Progenitor cell of endocrine pancreas (in vitro differentiated cells): Measurements from ENCODE around the gene RNF125. TPM values are rescaled to one million over a fixed set of nuclear protein-coding genes. Genes with fewer than 3 reads are reported as not detected.
A peak's percentile ranks its signal among the peaks of the same experiment; 100 is the strongest.

Experiments used
- DNase-seq: peaks from one replicate; pipeline ENCODE4 v3.0.0; 2021; ENCODE audit warnings: low spot score; ENCODE audit not compliant: unreplicated experiment
- H3K27ac Mint-ChIP-seq: 2 replicates; pipeline ENCODE4 v1.8.0; 2021; ENCODE audit warnings: mild to moderate bottlenecking, moderate library complexity, mixed read lengths
- H3K27me3 Mint-ChIP-seq: 2 replicates; pipeline ENCODE4 v1.8.0; 2021; ENCODE audit warnings: mixed read lengths
- H3K36me3 Mint-ChIP-seq: 2 replicates; pipeline ENCODE4 v1.8.0; 2022; ENCODE audit warnings: mixed read lengths; ENCODE audit not compliant: insufficient read depth
- H3K4me1 Mint-ChIP-seq: 2 replicates; pipeline ENCODE4 v1.8.0; 2021; ENCODE audit warnings: low read depth, mixed read lengths
- H3K4me3 Mint-ChIP-seq: 2 replicates; pipeline ENCODE4 v1.8.0; 2021; ENCODE audit warnings: low read depth, mild to moderate bottlenecking, moderate library complexity, mixed read lengths
- H3K9me3 Mint-ChIP-seq: 2 replicates; pipeline ENCODE4 v1.8.0; 2021; ENCODE audit warnings: low read depth, mixed read lengths
- long read RNA-seq: library from polyadenylated mRNA; unstranded; transcript quantifications from one replicate; pipeline ENCODE4 v2.0.0, GENCODE V29; 2020
- total RNA-seq: library from RNA; stranded (reverse); gene quantifications from 2 replicates; pipeline ENCODE4 v1.2.1, GENCODE V29; 2021
- TF ChIP-seq, protein P1 (sequence below): fragments of 200-600 bp; sonication (generic); IDR thresholded peaks from one replicate; pipeline ENCODE4 v1.5.0; 2021; ENCODE audit warnings: antibody characterized with exemption, mild to moderate bottlenecking; ENCODE audit not compliant: unreplicated experiment

Gene RNF125
- total RNA-seq: 2.6 and 2.8 TPM in 2 replicates
- long read RNA-seq, full-length matches to known transcripts: 2 of 2 reads
- long read RNA-seq, partial matches to known transcripts: 0 of 2 reads
- long read RNA-seq, other reads (novel, unspliced or antisense): 0 of 2 reads

DNA sequence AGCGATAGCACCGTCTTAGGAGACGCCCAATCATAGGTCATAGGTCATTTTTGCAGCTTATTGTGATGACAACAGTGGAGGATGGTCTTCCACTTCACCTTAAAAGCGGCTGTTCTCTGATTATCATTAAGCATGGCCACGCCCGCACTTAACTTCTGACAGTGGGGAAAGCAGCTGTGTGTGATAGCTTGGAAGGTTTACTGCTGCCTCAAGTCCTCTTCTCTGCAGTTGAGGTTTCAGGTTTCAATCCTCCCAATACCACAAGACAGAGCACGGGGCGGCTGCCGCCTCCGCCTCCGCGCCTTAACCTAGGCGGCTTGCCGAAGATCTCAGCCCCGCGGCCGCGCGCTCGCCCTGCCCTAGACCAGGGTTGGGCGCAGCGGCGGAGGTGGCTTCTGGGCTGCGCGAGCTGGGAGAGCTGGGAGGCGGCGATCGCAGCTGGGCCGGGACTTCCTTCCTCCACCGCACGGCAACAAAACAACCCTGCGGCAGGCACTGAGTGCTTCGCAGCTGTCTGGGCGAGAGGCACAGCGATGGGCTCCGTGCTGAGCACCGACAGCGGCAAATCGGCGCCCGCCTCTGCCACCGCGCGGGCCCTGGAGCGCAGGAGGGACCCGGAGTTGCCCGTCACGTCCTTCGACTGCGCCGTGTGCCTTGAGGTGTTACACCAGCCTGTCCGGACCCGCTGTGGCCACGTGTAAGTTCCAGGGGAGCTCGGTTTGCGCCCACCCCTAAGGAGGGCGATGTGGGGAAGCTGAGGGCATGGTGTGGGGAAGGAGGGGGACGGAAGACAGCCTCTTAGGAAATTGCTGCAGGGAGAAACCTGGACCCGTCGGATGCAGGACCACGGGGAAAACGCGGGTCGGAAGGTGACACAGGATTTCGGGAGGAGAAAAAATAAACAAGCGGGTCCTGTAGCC is at the start of gene RNF125:
Gene RNF125 (plus strand): TSS at position 495 of the 920 bp plus-strand sequence. CDS start 39 bp downstream, at position 534.
- Mint-ChIP-seq H3K36me3 (no peaks in the 10 kb centered on the region), H3K27ac (peak within 1 kb of the TSS; percentile 96), H3K4me1 (peaks cover 22% of the 10 kb centered on the region), H3K4me3 (peak within 1 kb of the TSS; percentile 88), H3K27me3 (peaks cover 3% of the 10 kb centered on the region), H3K9me3 (no peaks in the 10 kb centered on the region)
- TF ChIP-seq, protein P1, sequence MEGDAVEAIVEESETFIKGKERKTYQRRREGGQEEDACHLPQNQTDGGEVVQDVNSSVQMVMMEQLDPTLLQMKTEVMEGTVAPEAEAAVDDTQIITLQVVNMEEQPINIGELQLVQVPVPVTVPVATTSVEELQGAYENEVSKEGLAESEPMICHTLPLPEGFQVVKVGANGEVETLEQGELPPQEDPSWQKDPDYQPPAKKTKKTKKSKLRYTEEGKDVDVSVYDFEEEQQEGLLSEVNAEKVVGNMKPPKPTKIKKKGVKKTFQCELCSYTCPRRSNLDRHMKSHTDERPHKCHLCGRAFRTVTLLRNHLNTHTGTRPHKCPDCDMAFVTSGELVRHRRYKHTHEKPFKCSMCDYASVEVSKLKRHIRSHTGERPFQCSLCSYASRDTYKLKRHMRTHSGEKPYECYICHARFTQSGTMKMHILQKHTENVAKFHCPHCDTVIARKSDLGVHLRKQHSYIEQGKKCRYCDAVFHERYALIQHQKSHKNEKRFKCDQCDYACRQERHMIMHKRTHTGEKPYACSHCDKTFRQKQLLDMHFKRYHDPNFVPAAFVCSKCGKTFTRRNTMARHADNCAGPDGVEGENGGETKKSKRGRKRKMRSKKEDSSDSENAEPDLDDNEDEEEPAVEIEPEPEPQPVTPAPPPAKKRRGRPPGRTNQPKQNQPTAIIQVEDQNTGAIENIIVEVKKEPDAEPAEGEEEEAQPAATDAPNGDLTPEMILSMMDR: no peak
- peak; percentile 73 for DNase-seq

DNA sequence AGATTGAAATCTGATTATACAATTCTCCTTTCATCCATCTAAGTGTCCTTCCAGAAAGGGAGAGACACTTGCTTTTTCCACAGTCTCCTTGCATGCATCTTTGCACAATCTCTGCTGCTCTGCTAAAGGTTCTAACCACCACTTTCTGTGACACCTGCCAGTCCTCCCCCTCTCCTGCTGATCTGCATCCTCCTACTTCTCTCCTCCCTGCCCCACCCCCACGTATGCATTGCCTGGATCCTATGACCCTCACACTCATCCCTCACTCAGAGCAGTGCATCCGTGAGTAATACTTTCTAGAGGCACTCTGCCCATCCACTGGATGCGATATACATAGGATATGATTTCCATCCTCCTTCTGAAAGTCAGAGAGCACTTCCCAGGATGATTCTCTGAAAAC is 48.0 kb upstream of the RNF125 start:
- H3K27me3 Mint-ChIP-seq: no peaks in the 10 kb centered on the region
- no peak overlapping the region for H3K4me3 Mint-ChIP-seq
- peaks cover 17% of the 10 kb centered on the region for H3K9me3 Mint-ChIP-seq
- no peaks in the 10 kb centered on the region for H3K4me1 Mint-ChIP-seq
- TF ChIP-seq, protein P1: no peak
- H3K27ac Mint-ChIP-seq: no peak overlapping the region
- peaks cover 3% of the 10 kb centered on the region for H3K36me3 Mint-ChIP-seq
- DNase-seq: no peak

DNA sequence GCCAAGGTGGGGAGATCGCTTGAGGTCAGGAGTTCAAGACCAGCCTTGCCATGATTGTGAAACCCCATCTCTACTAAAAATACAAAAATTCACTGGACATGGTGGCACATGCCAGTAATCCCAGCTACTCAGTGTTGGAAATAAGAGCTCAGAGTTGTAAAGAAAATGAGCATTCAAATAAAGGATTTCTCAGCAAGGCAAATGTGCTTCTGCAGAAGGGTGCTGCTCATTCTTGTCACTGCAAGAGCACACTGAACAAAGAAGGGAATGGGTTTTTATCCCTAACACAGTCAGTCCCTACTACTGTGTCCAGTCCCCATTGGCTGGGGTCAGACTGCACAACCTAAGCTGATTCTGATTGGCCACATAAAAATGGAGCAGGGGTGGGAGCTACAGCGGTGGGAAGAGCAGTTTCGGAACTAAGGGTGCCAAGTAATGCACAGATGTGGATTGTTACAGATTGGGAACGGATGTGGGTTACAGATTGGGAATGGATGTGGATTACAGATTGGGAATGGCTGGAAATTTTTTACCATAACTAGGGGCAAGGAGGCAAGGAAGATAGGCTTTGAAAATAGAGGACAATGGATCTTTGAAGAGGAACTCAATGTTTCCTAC is 44.6 kb upstream of the RNF125 start:
- H3K36me3 Mint-ChIP-seq: peaks cover 6% of the 10 kb centered on the region

DNA sequence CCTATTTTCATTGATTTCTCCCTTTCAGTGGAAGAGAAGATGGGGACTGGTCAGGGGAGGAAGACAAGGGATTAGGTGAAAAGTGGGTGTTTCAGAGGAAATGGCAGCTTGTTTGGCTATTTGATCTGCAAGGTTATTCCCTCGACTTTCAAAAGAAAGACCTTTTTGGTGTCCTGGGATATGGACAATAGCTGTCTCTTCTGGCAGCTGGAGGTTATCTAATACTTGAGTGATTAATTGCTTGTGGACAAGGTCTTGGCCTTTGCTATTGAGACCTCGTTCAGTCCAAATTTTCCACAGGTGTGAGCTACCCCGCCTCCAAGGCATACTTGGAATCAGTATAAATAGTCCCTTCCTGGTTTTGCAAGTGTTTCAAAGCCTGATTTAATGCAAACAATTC is 42.4 kb upstream of the RNF125 start:
- Mint-ChIP-seq H3K4me3 (no peak overlapping the region), H3K9me3 (peaks cover 39% of the 10 kb centered on the region), H3K4me1 (peaks cover 2% of the 10 kb centered on the region), H3K27me3 (no peaks in the 10 kb centered on the region), H3K27ac (no peak overlapping the region), H3K36me3 (peaks cover 6% of the 10 kb centered on the region)
- TF ChIP-seq, protein P1: no peak
- DNase-seq: no peak

More for the DNA sequence above, 44.6 kb upstream of the RNF125 start:
- TF ChIP-seq, protein P1: no peak
- Mint-ChIP-seq H3K27me3 (no peaks in the 10 kb centered on the region), H3K9me3 (peaks cover 36% of the 10 kb centered on the region), H3K4me1 (peaks cover 2% of the 10 kb centered on the region), H3K4me3 (no peak overlapping the region), H3K27ac (no peak overlapping the region)
- DNase-seq: no peak

DNA sequence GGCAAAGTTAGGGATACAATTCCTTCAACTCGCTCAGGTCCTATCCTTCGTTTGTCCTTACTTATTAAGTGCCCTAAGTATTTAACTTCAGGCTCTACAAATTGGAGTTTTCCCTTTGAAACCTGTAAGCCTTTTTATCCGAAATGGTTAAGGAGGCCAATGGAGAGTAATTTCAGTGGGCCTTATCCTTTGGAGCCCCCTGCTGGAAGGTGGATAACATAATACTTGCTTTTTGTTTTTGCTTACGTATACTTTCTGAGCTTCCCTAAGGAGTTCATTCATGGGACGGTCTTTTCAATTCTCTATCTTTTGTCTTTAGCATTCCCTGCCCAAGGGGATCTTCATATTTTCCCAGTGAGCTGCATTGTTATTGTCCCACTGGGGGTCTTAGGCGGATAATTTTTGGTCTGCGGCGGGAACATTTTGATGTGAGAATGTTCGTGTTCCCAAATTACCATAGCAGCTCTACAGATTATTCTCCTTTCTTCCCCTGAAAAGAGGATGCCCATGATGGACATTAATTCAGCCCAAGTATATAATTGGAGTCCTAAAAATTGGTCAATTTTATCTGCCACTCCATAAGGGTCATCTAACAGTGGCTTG is 41.3 kb upstream of the RNF125 start:
- DNase-seq: no peak
- Mint-ChIP-seq H3K36me3 (peaks cover 6% of the 10 kb centered on the region), H3K4me3 (no peak overlapping the region), H3K9me3 (peaks cover 39% of the 10 kb centered on the region), H3K27me3 (no peaks in the 10 kb centered on the region), H3K27ac (no peak overlapping the region), H3K4me1 (peaks cover 2% of the 10 kb centered on the region)
- TF ChIP-seq, protein P1: peak; percentile 59
